Suprapubic skin (tissue), 4 donors: ENCODE data around the gene REV3L. TPM values are rescaled to one million over a fixed set of nuclear protein-coding genes. Genes with fewer than 3 reads are reported as not detected.

Source experiments
- DNase-seq, 2 donors: peaks; one replicate each; pipeline ENCODE4 v3.0.0-alpha.2; 2019; ENCODE audit warnings: low spot score in 2 of 2
- H3K27ac ChIP-seq: fragments of 200-600 bp; sonication (generic); one replicate; pipeline ENCODE4 v1.5.1; 2019
- H3K27me3 ChIP-seq: fragments of 200-600 bp; sonication (generic); one replicate; pipeline ENCODE4 v1.5.1; 2019
- H3K36me3 ChIP-seq: fragments of 200-600 bp; sonication (generic); one replicate; pipeline ENCODE4 v1.5.1; 2019
- H3K4me1 ChIP-seq: fragments of 200-600 bp; sonication (generic); one replicate; pipeline ENCODE4 v1.5.1; 2019
- H3K4me3 ChIP-seq: fragments of 200-600 bp; sonication (generic); one replicate; pipeline ENCODE4 v1.5.1; 2019; ENCODE audit warnings: mild to moderate bottlenecking
- H3K9me3 ChIP-seq: fragments of 200-600 bp; sonication (generic); one replicate; pipeline ENCODE4 v1.5.1; 2019
- CTCF ChIP-seq, 2 donors: fragments of 200-600 bp in 1 of 2; fragments of 450-650 bp in 1 of 2; sonication (generic) in 1 of 2; IDR thresholded peaks; one replicate each; pipeline ENCODE4 v1.5.1; 2016 to 2019; ENCODE audit warnings: antibody characterized with exemption in 2 of 2, mild to moderate bottlenecking in 1 of 2, moderate library complexity in 1 of 2
- EP300 ChIP-seq: sonication (generic); formaldehyde crosslinking; IDR thresholded peaks from one replicate; pipeline ENCODE4 v1.6.1; 2017; ENCODE audit warnings: antibody characterized with exemption
- POLR2A ChIP-seq, 2 donors: fragments of 450-650 bp; IDR thresholded peaks; one replicate each; pipeline ENCODE4 v1.6.1; 2017; ENCODE audit warnings: antibody characterized with exemption in 2 of 2, mild to moderate bottlenecking in 2 of 2, moderate library complexity in 2 of 2
- POLR2AphosphoS5 ChIP-seq, 3 donors: sonication (generic); formaldehyde crosslinking; IDR thresholded peaks; one replicate each; pipeline ENCODE4 v1.6.1; 2017; ENCODE audit warnings: antibody characterized with exemption in 3 of 3
- WGBS: methylation state at CpG from one replicate; pipeline ENCODE4 v1.1.5; 2018; 5-methylcytosine and 5-hydroxymethylcytosine counted together
- total RNA-seq, 4 donors: library from RNA; depleted of rRNA; stranded (reverse); fragments of >200 nt; gene quantifications; one replicate each; pipeline ENCODE4 v1.1.0, GENCODE V29; 2016

REV3L gene
- total RNA-seq, 4 donors from 2014 or later, result 15.7 to 47.5 (median 21.5) TPM

- H3K4me3 ChIP-seq, result no peak overlapping the region
- TF ChIP-seq POLR2A (IDR thresholded peaks at IDR 0.05), result no peak
- TF ChIP-seq CTCF (IDR thresholded peaks at IDR 0.05), result no peak
- no peak for TF ChIP-seq POLR2AphosphoS5 (IDR thresholded peaks at IDR 0.05)
- no peak for TF ChIP-seq EP300
- H3K4me1 ChIP-seq, result peaks cover 11% of the 10 kb centered on the region
- H3K27me3 ChIP-seq, result no peaks in the 10 kb centered on the region
- no peak for DNase-seq
- H3K27ac ChIP-seq, result no peak overlapping the region
- H3K9me3 ChIP-seq, result peaks cover 4% of the 10 kb centered on the region
- H3K36me3 ChIP-seq, result peaks cover 6% of the 10 kb centered on the region
Measured at GRCh38 chr6:111461860-111462259, 21.2 kb downstream of the REV3L start.

GRCh38 chr6:111458670-111459232 lies 24.3 kb downstream of the REV3L start:
- TF ChIP-seq POLR2A (IDR thresholded peaks at IDR 0.05) (no peak), CTCF (IDR thresholded peaks at IDR 0.05) (no peak), EP300 (no peak), POLR2AphosphoS5 (IDR thresholded peaks at IDR 0.05) (no peak)
- H3K27ac ChIP-seq, result no peak overlapping the region

GRCh38 chr6:111456208-111456607 lies 26.8 kb downstream of the REV3L start:
- TF ChIP-seq POLR2AphosphoS5 (IDR thresholded peaks at IDR 0.05), result no peak
- no peak for TF ChIP-seq POLR2A (IDR thresholded peaks at IDR 0.05)
- no peak for TF ChIP-seq CTCF (IDR thresholded peaks at IDR 0.05)
- no peak for TF ChIP-seq EP300

More at GRCh38 chr6:111458670-111459232, 24.3 kb downstream of the REV3L start:
- Histone ChIP-seq H3K4me1 (peaks cover 11% of the 10 kb centered on the region), H3K36me3 (peaks cover 6% of the 10 kb centered on the region), H3K27me3 (no peaks in the 10 kb centered on the region), H3K9me3 (peaks cover 4% of the 10 kb centered on the region), H3K4me3 (no peak overlapping the region)
- DNase-seq, result no peak

GRCh38 chr6:111450636-111451035 lies 32.4 kb downstream of the REV3L start:
- no peak overlapping the region for H3K4me3 ChIP-seq
- no peak for DNase-seq
- no peaks in the 10 kb centered on the region for H3K27me3 ChIP-seq
- WGBS, result 64% methylated on average over 2 of the region's 2 CpGs
- TF ChIP-seq POLR2AphosphoS5 (IDR thresholded peaks at IDR 0.05) (no peak), CTCF (IDR thresholded peaks at IDR 0.05) (no peak), POLR2A (IDR thresholded peaks at IDR 0.05) (no peak), EP300 (no peak)
- H3K9me3 ChIP-seq, result no peaks in the 10 kb centered on the region
- H3K36me3 ChIP-seq, result no peaks in the 10 kb centered on the region
- H3K4me1 ChIP-seq, result peaks cover 12% of the 10 kb centered on the region
- H3K27ac ChIP-seq, result no peak overlapping the region

More at GRCh38 chr6:111456208-111456607, 26.8 kb downstream of the REV3L start:
- Histone ChIP-seq H3K27me3 (no peaks in the 10 kb centered on the region), H3K4me3 (no peak overlapping the region), H3K36me3 (peaks cover 6% of the 10 kb centered on the region), H3K4me1 (peaks cover 2% of the 10 kb centered on the region), H3K27ac (no peak overlapping the region), H3K9me3 (peaks cover 4% of the 10 kb centered on the region)
- DNase-seq, result no peak
- WGBS, result 43% methylated on average over 2 of the region's 2 CpGs

GRCh38 chr6:111450087-111450486 lies 32.9 kb downstream of the REV3L start:
- DNase-seq, result no peak
- WGBS, result 92% methylated on average over 7 of the region's 7 CpGs
- Histone ChIP-seq H3K27ac (no peak overlapping the region), H3K9me3 (no peaks in the 10 kb centered on the region), H3K4me1 (peaks cover 12% of the 10 kb centered on the region), H3K27me3 (no peaks in the 10 kb centered on the region), H3K4me3 (no peak overlapping the region), H3K36me3 (no peaks in the 10 kb centered on the region)
- TF ChIP-seq EP300 (no peak), POLR2A (IDR thresholded peaks at IDR 0.05) (no peak), POLR2AphosphoS5 (IDR thresholded peaks at IDR 0.05) (no peak), CTCF (IDR thresholded peaks at IDR 0.05) (no peak)
